PC-3 (cell line): ENCODE measurements around the gene P3H3.

Experiments used
- EZH2 ChIP-seq: fragments of 300-600 bp; sonication (generic); IDR thresholded peaks from one replicate; pipeline ENCODE4 v1.6.1; 2017; ENCODE audit warnings: antibody characterized with exemption, mild to moderate bottlenecking, low read length; ENCODE audit not compliant: unreplicated experiment
- EZH2phosphoT487 ChIP-seq: fragments of 300-600 bp; sonication (generic); IDR thresholded peaks from 2 replicates; pipeline ENCODE4 v1.6.1; 2018; ENCODE audit warnings: mild to moderate bottlenecking, antibody characterized with exemption, low read length, borderline replicate concordance
- TF ChIP-seq, protein P1 (sequence below): fragments of 300-600 bp; sonication (generic); conservative IDR thresholded peaks from 2 replicates; pipeline ENCODE4 v1.5.1; 2017; ENCODE audit warnings: antibody characterized with exemption, low read depth, mild to moderate bottlenecking, low read length

DNA sequence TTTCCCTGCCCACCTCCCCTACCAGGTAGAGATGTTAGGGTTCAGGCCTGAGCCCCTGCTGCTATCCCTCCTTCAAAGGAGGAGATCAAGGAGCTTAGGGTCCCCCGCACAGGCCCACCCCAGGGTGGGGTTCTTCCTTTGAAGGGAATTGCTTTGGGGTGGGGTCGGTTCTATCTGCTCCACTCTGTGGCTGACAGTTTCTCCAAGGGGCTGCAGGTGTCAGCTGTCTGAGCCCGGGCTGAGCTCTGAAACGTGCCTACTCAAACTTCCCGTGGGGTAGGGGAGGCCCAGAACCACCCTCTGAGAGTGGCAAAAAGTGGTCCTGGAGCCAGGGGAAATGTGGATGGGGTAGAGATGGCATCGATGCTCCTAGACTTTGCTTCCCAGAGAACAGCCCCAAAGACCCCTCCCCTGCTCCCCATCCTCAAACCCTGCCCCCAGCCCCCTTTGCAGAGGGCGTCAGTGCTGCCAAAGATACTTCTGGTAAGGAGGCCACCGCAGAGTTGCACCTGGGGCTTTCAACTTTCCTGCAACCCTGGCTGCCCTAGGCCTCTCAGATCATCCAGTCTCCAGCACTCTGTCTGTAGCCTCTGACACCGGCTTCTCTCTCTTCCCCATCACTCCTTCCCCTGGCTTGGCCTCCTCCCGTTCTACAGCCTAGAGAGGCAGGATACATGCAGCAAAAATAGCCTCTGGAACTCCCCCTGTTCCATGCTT is 45.2 kb upstream of the P3H3 start:
- TF ChIP-seq, protein P1, sequence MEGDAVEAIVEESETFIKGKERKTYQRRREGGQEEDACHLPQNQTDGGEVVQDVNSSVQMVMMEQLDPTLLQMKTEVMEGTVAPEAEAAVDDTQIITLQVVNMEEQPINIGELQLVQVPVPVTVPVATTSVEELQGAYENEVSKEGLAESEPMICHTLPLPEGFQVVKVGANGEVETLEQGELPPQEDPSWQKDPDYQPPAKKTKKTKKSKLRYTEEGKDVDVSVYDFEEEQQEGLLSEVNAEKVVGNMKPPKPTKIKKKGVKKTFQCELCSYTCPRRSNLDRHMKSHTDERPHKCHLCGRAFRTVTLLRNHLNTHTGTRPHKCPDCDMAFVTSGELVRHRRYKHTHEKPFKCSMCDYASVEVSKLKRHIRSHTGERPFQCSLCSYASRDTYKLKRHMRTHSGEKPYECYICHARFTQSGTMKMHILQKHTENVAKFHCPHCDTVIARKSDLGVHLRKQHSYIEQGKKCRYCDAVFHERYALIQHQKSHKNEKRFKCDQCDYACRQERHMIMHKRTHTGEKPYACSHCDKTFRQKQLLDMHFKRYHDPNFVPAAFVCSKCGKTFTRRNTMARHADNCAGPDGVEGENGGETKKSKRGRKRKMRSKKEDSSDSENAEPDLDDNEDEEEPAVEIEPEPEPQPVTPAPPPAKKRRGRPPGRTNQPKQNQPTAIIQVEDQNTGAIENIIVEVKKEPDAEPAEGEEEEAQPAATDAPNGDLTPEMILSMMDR: no peak
- TF ChIP-seq EZH2: no peak
- TF ChIP-seq EZH2phosphoT487: no peak
